Upper lobe of right lung (tissue), 1 donor: ENCODE results near the gene CROCC2. TPM values are rescaled to one million over a fixed set of nuclear protein-coding genes. Genes with fewer than 3 reads are reported as not detected.
A peak's percentile ranks its signal among the peaks of the same experiment; 100 is the strongest.

Experiments used
- ATAC-seq: fragments of 200-7000 bp; cut with Tn5 transposase; one replicate; pipeline ENCODE4 v1.9.1; 2020; ENCODE audit warnings: mild to moderate bottlenecking, moderate library complexity
- DNase-seq: peaks from one replicate; pipeline ENCODE4 v3.0.0-alpha.2; 2020
- H3K27ac ChIP-seq: fragments of 200-600 bp; one replicate; pipeline ENCODE4 v1.8.0; 2022
- H3K27me3 ChIP-seq: fragments of 200-600 bp; one replicate; pipeline ENCODE4 v1.8.0; 2022; ENCODE audit warnings: mild to moderate bottlenecking
- H3K36me3 ChIP-seq: fragments of 200-600 bp; one replicate; pipeline ENCODE4 v1.8.0; 2022
- H3K4me1 ChIP-seq: fragments of 200-600 bp; one replicate; pipeline ENCODE4 v1.8.0; 2022
- H3K4me3 ChIP-seq: fragments of 200-600 bp; one replicate; pipeline ENCODE4 v1.8.0; 2022; ENCODE audit warnings: mild to moderate bottlenecking
- H3K9me3 ChIP-seq: fragments of 200-600 bp; one replicate; pipeline ENCODE4 v1.8.0; 2022
- CTCF ChIP-seq: fragments of 200-600 bp; IDR thresholded peaks from one replicate; pipeline ENCODE4 v1.8.0; 2022; ENCODE audit warnings: antibody characterized with exemption
- intact Hi-C: fragments of 100-400 bp; cut with DNase I; formaldehyde crosslinking; loops from one replicate; pipeline ENCODE4 v1.11.0; 2022
- total RNA-seq: library from RNA; stranded (reverse); fragmentation: NEBNext Ultra II Directional; extraction: Animal tissue kit (Norgen Biotek cat#: 25700); gene quantifications from one replicate; pipeline ENCODE4 v1.2.1, GENCODE V29; 2021
- donor health status: DM: no; HTN: yes; CAD: no; lungs with severe emphysema.

The CROCC2 gene
- total RNA-seq, 1 donor from 2014 or later = 0.26 TPM

DNA sequence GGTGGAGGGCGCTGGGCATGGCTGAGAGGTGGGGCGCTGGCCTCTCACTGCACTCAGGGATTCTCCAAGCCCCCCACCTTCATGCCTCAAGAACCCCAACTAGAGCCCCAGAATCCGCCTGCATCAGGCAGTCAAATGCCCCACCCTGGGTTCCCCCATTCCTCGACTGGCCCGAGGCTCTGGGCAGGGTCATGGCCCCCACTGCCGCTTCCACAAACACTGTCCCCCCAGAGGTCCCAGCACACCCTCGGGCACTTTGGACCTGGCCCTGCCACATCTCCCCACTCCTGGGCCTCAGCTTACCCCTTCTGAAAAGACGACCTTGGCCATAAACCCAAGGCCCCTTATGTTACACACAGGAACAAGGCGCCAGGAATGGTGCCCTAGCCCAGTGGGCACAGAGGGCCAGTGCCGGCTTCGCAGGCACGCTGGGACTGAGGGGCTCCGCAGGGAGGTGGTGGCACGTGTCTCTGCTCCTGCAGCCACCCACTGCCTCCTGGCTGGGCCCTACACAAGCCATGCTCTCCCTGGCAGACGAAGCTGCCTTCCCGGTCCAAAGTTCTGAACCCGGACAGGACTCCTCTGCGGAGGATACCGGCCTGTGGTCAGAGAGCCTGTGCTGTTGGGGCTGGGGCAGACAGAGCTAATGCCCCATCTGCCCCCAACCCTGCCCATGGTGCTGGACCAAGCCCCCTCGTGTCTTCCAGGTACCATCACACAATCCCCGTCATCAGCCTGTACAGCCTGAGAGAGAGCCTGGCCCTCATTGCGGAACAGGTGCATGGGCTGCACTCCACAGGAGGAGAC, 30.7 kb upstream of the CROCC2 start:
- no peak for TF ChIP-seq CTCF
- intact Hi-C loops = no loop called here
- Histone ChIP-seq H3K27ac (no peak overlapping the region), H3K27me3 (no peaks in the 10 kb centered on the region), H3K9me3 (no peaks in the 10 kb centered on the region), H3K36me3 (no peaks in the 10 kb centered on the region), H3K4me3 (no peak overlapping the region), H3K4me1 (no peaks in the 10 kb centered on the region)
- DNase-seq = peak; percentile 53
- ATAC-seq = no peak

DNA sequence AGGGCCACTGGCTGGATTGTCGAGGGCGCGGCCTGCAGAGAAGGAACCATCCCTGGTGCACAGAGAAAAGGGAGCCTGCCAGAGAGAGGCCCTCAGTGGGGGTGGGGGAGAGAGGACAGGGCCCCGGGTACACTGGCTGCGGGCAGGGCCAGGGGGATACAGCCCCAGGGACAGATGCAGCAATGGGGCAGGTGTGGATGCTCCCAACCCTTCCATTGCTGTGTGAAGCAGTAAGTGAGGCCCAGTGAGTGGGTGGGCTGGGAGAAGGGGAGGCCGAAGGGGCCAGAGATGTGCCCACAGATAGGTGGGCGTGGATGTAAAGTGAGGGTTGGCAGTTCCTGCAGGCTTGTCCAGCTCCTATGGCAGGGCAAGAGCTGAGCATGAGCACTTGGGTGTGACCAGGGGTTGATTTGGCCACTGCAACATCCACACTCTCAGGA, 30.1 kb upstream of the CROCC2 start:
- no peak overlapping the region for H3K4me3 ChIP-seq
- no peaks in the 10 kb centered on the region for H3K9me3 ChIP-seq
- H3K4me1 ChIP-seq = no peaks in the 10 kb centered on the region
- no peak overlapping the region for H3K27ac ChIP-seq
- peak; percentile 59 for DNase-seq
- no peak for TF ChIP-seq CTCF
- intact Hi-C loops = no loop called here
- no peak for ATAC-seq
- no peaks in the 10 kb centered on the region for H3K27me3 ChIP-seq
- no peaks in the 10 kb centered on the region for H3K36me3 ChIP-seq

DNA sequence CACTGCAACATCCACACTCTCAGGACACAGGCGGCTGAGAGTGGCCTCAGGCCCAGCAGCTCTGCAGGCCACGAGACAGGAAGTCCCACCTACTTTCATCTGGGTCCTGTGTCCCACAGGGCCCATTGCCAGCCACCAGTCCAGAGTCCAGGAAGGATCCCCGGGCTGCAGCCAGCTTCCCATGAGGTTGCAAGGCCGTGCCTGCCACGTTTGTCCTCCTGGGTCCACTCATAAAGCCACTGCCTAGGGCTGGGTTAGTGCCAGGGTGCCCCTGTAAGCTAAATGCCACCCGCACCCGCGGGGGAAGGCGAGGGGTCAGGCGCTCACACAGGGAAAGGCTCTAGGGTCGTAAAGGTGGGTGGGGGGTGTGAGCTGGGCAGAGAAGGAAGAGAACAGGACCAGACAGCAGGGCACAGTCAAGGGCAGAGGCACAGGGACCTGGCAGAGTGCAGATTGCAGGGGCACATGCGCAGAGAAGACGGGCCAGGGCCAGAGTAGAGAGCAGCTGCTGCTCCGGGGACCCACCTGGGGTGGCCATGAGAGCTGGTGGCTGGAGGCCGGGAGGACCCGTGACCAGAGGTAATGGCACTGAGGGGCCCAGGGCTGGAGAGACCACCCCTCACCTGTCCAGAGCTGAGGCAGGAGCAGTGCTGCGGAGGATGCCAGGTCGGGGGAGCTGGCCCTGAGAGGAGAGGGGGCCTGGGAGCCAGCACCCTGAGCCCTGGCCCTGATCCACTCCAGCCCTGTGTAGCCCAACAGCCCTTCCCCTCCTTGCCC, 29.5 kb upstream of the CROCC2 start:
- Histone ChIP-seq H3K27ac (no peak overlapping the region), H3K36me3 (no peaks in the 10 kb centered on the region), H3K27me3 (no peaks in the 10 kb centered on the region), H3K9me3 (no peaks in the 10 kb centered on the region), H3K4me1 (no peaks in the 10 kb centered on the region), H3K4me3 (no peak overlapping the region)
- no peak for TF ChIP-seq CTCF
- DNase-seq (no peak), ATAC-seq (no peak)
- intact Hi-C loops = no loop called here

DNA sequence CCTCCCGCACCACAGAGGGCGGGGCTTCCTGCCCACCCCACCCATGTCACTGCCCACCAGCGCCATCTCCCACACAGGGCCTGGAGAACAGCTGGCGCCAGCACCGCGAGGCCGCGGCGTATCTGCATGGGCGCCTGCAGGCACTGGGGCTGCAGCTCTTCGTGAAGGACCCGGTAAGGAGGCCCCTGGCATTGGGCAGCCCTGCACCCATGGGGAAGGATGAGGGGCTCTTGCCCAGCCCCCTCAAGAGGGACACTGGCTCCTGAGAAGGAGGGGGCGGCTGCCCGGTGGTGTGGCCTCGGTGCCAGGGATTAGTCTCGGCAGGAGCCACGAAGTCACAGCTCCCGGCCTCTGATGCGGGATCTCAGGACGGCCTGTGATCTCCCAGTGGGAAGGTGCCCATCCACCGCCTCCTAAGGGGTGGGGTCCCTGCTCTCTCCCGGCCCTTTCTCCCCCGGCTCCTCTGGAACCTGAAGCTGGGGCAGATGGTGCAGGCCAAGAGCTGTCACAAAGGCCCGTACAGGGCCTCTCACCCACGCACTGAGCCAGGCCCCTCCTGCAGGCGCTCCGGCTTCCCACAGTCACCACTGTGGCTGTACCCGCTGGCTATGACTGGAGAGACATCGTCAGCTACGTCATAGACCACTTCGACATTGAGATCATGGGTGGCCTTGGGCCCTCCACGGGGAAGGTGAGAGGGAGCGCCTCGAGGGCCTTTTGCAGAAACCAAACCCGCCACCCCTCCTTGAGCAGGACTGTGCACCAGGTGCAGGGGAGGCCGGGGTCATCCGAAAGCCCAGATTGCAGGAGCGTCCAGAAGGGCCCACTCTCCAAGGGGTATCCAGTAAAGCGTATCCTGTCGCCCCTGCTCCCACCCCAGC, 28.4 kb upstream of the CROCC2 start:
- H3K27ac ChIP-seq = no peak overlapping the region
- no peaks in the 10 kb centered on the region for H3K4me1 ChIP-seq
- no peak for TF ChIP-seq CTCF
- H3K9me3 ChIP-seq = no peaks in the 10 kb centered on the region
- H3K27me3 ChIP-seq = no peaks in the 10 kb centered on the region
- DNase-seq (peak; percentile 61), ATAC-seq (no peak)
- H3K36me3 ChIP-seq = no peaks in the 10 kb centered on the region
- no peak overlapping the region for H3K4me3 ChIP-seq
- intact Hi-C loops = no loop called here

GRCh38 chr2:240878341-240878936, 27.7 kb upstream of the CROCC2 start:
- Histone ChIP-seq H3K27ac (no peak overlapping the region), H3K27me3 (no peaks in the 10 kb centered on the region), H3K36me3 (no peaks in the 10 kb centered on the region), H3K4me1 (no peaks in the 10 kb centered on the region), H3K9me3 (no peaks in the 10 kb centered on the region), H3K4me3 (no peak overlapping the region)
- ATAC-seq (peak; percentile 4), DNase-seq (peak; percentile 61)
- no peak for TF ChIP-seq CTCF
- intact Hi-C loops = no loop called here
